HS-5 (cell line): ENCODE measurements around the gene MC1R.
"Not testable (repeated sequence)": the region's sequence is repeated elsewhere in the genome, so short reads cannot be mapped to it uniquely, and the experiment has no call there.

Source experiments
- DNase-seq: peaks from one replicate; pipeline ENCODE4 v3.0.0-alpha.2; 2012; ENCODE audit warnings: low read depth

Gene MC1R

DNA sequence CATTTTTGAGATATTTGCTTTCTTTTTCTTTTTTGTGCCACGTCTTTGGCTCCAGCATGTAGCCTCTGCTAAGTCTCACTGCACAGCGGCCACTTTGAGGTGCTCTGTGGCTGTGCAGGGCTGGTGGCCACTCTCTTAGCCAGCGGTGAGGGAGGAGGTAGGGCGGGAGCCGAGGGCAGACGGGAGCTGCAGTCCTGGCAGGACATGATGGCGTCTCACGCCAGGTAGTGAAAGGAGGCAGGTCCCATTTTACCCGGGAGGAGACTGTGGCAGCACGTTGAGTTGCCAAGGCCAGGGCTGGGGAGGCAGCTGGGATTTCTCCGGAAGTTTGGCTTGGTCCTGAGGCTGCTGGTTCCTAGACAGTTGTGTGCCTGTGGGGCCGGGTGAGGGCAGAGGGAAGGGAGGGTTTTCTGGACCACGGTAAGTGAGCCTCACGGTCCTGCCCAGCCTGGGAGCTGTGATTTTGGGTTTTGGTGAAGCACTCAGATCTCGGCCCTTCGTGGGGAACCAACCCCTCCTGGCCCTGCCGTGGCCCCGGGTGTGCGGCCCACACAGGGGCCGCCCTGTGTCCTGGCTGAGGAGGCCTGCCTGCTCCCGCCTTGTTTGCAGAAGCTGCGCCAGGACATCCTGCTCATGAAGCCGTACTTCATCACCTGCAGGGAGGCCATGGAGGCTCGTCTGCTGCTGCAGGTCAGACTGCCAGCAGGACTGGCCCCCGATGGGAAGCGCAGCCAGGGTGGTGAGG lies 44.3 kb downstream of the MC1R start:
- no peak for DNase-seq

DNA sequence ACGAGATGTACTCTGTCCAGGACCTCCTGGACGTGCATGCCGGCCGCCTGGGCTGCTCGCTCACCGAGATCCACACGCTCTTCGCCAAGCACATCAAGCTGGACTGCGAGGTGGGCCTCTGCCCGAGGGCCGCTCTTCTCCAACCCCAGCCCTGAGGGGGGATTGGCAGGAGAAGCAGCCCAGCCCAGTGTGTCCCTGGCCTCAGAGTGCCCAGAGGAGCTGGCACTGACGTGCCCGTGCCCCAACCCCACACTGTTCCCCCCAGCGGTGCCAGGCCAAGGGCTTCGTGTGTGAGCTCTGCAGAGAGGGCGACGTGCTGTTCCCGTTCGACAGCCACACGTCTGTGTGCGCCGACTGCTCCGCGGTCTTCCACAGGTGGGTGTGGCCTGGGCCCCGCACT lies 45.5 kb downstream of the MC1R start:
- DNase-seq, result no peak

GRCh38 chr16:89965447-89966225 lies 47.0 kb downstream of the MC1R start:
- no peak for DNase-seq

DNA sequence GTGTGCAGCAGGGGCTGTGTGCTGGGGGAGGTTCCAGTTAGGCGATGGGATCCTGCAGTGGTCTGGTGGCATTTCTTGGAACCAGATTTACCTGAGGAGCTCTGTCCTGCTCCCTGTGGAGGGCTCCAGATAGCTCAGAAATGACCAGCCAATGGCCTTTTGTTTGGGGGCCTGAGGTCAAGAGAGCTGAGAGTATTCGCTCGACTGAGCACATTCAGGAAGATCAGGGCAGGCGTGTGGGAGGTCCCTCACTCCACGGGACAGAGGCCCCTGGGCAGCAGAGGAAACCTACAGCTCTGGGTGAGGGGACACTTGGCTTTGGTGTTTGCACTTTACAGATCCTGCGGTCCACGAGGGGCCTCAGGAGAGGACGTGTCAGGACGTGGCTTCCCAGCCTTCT lies 48.1 kb downstream of the MC1R start:
- DNase-seq, result no peak

DNA sequence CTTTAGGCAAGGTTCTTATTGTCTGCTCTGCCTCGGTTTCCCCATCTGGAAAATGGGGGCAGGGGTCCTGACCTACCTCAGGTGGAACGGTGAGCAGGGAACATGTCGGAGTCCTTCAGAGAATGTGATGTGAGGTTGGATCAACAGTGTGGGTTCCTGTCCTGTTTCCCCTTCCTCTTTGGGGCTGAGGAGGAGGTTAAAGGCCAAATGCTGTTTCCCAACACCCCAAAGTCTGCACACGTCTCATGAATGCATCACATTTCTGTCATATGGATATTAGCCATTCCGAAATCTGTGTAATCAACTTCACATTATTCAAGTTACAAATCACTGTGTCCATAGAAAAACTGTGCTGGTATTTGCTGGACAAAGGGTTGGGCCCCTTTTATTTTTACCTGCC lies 48.8 kb downstream of the MC1R start:
- DNase-seq, result not testable (repeated sequence)

DNA sequence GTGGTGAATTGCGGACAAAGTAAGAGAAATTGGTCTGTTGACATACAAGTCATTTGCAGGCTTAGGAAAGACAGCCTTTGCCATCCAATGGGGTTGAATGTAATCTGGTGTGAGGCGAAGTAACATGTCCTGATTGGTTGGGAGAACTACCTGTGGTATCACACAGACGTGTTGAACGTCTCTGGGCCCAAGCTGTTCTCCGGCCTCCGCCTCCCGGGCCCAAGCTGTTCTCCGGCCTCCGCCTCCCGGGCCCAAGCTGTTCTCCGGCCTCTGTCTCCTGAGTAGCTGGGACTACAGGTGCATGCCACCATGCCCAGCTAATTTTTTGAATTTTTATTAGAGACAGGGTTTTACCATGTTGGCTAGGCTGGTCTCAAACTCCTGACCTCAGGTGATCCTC lies 49.4 kb downstream of the MC1R start:
- not testable (repeated sequence) for DNase-seq

- DNase-seq, result no peak
These were observed 51.2 kb downstream of the MC1R start for GRCh38 chr16:89969741-89970410.
